Measurements from ENCODE around the gene RBFOX2.
"Not testable (repeated sequence)": the region's sequence is repeated elsewhere in the genome, so short reads cannot be mapped to it uniquely, and the experiment has no call there.

RBFOX2 gene
- total RNA-seq = 1.2 to 4.0 reads per million in 2 donors

DNA sequence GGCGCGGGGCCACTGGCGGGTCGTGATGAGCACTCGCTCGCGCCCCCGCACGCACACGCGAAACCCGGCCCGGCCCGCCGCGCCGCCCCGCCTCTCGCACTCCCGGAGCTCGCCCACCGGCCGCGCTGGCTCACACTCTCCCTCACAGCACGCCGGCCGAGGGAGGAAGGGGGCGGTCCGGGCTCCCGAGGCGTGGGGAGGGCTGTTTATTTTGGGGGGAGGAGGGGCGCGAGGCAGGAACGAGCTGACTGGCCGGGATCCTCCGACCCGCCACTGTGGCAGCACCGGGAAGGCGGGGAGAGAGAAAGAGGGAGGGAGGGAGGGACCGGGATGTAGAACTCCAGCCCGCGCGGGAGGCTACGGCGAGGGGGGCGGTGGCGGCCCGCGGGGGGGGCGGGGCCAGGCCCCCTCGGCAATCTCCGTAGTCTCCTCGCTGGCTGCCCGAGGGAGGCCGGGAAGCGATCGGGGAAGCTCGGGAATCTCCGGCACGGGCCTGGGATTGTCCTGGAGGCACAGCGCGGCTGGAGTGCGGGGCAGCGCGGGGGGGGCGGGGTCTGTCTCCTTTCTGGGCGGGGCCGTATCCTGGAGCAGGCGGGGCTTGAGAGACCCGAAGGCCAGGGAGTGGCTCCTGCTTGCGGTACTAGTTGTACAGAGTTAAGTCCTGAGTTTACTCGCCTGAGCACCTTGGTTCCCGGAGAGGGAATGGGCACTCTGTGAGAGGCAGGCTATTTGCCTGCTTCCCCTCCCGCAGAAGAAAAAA is at the start of gene RBFOX2:
Gene RBFOX2 (minus strand): TSS at position 179 of the 760 bp plus-strand sequence. CDS start 399 bp downstream, outside the sequence.
- peak; percentile 27 to 57 (median 41) for DNase-seq

- no peak for DNase-seq
Observed at GRCh38 chr22:36077271-36077670, 48.6 kb upstream of the RBFOX2 start.

GRCh38 chr22:36075724-36076123 is 47.1 kb upstream of the RBFOX2 start:
- DNase-seq = no peak

GRCh38 chr22:36075230-36075629 is 46.6 kb upstream of the RBFOX2 start:
- DNase-seq = no peak

DNA sequence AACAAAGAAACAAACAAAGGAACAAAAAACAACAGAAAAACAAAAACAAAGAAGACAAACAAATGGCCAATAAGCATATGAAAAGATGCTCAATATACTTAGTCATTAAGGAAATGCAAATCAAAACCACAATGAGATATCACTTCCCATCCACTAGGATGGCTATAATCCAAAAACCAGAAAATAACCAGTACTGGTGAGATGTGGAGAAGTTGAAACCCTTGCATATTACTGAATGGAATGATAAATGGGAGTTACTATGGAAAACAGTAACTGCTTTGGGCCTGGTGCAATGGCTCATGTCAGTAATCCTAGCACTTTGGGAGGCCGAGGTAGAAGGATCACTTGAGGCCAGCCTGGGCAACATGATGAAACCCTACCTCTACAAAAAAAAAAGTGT is 44.9 kb upstream of the RBFOX2 start:
- DNase-seq = no peak

DNA sequence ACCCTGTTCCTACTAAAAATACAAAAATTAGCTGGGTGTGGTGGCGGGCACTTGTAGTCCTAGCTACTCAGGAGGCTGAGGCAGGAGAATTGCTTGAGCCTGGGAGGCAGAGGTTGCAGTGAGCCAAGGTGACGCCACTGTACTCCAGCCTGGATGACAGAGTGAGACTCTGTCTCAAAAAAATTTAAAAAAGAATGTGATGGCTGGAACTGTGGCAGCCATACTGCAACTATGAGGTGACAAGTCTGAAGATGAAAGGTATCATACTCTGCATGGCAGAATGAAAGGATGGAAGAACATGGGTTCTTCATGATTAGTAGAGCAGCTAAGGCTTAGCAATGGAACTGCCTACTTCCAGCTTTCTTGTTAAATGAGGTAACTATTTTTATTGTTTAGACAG is 42.0 kb upstream of the RBFOX2 start:
- not testable (repeated sequence) for DNase-seq

- DNase-seq = no peak
Observed at GRCh38 chr22:36069368-36069767, 40.7 kb upstream of the RBFOX2 start.

- DNase-seq = no peak
Observed at GRCh38 chr22:36068776-36069344, 40.2 kb upstream of the RBFOX2 start.

- no peak for DNase-seq
Observed at GRCh38 chr22:36067235-36067558, 38.6 kb upstream of the RBFOX2 start.

- peak; percentile 31 to 64 (median 45) for DNase-seq
Observed at GRCh38 chr22:36065775-36066544, 37.3 kb upstream of the RBFOX2 start.

DNA sequence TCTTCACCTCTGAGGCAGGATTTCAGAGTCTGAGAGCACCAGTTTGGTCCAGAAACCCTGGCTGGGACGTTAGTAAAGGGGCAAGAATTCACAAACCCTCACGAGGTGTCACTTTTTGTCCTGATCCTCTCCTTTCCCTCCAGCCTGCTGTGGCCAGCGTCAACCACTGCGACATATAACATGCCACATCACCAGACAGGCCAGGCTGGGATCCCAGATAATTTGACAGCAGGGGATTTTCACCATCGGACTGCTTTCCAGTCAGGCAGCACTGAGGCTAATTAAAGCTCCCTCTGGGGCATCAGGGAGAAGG is 36.8 kb upstream of the RBFOX2 start:
- no peak for DNase-seq

GRCh38 chr22:36064358-36064757 is 35.7 kb upstream of the RBFOX2 start:
- no peak for DNase-seq

DNA sequence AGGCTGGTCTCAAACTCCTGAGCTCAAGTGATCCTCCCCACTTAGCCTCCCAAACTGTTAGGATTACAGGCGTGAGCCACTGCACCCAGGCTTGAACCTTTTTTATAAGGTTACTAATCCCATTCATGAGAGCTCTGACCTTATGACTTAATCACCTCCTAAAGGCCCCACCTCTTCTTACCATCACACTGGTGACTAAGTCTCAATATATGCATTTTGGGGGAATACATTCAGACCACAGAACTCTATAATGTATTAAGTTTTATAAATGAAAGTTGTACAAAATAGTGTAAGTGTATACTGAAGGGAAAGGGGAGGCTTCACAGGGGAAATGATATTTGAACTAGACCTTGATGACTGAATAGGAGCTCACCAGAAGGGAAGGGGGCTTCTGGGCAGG is 28.4 kb upstream of the RBFOX2 start:
- no peak for DNase-seq

GRCh38 chr22:36055376-36056295 is 27.0 kb upstream of the RBFOX2 start:
- DNase-seq = no peak

GRCh38 chr22:36054446-36054845 is 25.8 kb upstream of the RBFOX2 start:
- DNase-seq = not testable (repeated sequence)

GRCh38 chr22:36053242-36054147 is 24.9 kb upstream of the RBFOX2 start:
- DNase-seq = no peak

DNA sequence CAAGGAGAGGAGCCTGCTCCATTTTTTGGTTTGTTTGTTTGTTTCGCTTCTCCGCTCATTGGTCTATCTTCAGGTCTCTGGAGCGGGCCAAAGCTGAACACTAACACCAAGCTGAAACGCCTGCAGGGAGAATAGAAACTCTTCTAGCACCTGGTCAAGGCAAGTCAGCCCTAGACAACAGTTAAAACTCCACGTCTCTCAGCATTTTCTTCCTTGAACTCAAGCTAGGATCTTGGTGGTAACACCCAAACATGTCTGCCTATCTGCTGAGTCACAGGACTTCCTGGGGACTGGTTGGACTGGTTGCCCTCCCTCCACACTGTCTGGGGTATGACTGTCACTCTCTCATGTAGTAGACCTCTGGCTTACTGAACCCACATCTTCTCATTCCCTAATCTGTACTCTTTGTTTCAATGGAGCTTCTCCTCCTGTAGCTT is 23.9 kb upstream of the RBFOX2 start:
- peak in 1 of 5 experiments; percentile 24 for DNase-seq

- DNase-seq = no peak
Observed at GRCh38 chr22:36049678-36049997, 21.0 kb upstream of the RBFOX2 start.

DNA sequence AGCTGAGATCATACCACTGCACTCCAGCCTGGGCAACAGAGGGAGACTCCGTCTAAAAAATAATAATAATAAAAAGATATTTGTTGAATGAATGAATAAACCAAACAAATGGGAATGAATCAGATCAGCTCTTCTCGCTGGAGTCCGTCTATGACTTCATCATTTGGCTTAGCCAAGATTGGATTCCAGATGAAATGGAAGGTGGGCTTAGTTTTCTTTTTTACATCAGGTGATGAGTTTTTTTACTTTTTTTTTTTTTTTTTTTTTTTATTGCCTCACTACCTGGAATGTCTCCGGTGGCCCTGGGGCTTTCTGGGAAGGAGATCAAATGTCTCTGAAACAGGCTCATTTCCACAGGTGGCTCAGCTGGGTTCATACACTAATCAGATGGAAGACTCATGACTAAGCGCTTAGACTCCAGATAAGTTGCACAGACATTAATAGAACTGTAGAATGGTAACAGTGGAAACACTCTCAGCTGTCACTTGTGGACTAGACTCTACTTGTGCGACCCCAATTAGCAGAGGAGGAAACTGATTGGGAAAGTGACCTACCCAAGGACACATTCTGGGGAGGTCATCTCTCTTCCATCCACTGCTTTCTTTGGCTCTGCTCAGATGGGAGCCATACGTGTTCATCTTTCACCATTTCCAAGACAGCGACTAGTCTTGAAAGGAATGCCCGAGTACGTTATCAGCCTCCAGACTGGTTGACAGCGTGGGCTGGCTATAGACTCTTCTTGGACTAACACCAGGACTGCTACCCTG is 20.5 kb upstream of the RBFOX2 start:
- no peak for DNase-seq

DNA sequence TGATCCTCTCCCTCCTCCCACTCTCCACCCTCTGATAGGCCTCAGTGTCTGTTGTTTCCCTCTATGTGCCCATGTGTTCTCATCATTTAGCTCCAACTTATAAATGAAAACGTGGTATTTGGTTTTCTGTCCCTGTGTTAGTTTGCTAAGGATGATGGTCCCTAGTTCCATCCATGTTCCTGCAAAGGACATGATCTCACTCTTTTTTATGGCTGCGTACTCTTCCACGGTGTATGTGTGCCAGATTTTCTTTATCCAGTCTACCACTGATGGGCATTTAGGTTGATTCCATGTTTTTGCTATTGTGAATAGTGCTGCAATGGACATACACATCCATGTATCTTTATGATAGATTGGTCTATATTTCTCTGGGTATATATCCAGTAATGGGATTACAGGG is 15.9 kb upstream of the RBFOX2 start:
- not testable (repeated sequence) for DNase-seq

- DNase-seq = no peak
Observed at GRCh38 chr22:36042240-36042639, 13.6 kb upstream of the RBFOX2 start.
